ENCODE measurements around the gene PAK2.
"Not testable (repeated sequence)": the region's sequence is repeated elsewhere in the genome, so short reads cannot be mapped to it uniquely, and the experiment has no call there.

The PAK2 gene

DNA sequence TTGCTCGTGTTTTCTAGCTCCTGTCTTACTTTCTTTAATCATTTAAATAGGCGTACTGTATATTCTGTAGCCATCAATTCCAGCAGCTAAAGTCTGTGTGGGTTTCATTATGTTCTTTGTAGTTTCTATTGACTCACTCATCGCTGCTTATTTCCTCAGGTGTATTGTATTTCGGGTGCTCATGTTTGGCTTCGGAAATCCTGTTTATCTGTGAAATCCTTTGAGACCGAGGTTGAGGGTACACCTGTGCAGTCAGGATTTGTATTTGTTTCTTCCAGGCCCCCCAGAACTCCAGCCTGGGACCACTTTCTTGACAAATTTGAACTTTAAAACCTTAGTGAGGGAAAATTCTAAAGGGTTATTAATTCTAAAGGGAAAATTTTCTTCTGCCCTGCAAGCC lies 2.0 kb upstream of the PAK2 start:
- DNase-seq = no peak

DNA sequence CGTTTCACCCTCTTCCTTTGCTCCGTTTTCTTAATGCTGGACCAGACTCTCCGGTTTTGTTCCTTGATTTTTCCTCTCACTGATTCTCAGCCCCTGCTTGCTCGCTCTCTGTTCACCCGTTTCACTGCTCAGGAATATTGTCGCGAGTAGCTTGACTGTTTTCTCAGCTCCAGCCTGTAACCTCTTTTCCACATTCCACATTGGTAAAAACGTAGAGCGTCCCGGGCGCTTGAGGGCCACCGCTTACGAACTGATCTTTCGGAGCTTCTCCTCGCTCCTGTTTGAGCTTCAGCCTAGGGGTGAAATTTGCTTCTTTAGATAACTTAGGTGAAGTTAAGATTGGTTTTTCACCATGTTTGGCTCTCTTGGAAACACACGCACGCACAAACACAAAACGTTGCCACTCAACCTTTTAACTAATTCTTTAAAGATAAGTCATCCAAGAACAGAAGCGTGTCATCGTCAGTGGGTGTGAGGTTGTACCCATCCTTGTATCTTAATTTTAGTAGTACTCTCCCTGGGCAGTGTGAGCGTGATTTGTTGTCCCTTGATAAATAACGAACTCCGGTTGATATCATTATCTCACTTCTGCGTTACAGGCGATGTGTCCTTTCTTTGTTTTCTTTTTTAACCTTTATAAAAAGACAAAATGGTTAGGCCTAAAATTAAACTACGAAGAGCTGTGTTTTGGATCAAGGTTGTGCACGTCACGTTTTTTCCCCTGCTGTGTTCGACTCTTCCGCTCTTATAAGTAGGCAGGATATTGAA lies 1.0 kb downstream of the PAK2 start:
- peak; percentile 41 to 67 for DNase-seq

DNA sequence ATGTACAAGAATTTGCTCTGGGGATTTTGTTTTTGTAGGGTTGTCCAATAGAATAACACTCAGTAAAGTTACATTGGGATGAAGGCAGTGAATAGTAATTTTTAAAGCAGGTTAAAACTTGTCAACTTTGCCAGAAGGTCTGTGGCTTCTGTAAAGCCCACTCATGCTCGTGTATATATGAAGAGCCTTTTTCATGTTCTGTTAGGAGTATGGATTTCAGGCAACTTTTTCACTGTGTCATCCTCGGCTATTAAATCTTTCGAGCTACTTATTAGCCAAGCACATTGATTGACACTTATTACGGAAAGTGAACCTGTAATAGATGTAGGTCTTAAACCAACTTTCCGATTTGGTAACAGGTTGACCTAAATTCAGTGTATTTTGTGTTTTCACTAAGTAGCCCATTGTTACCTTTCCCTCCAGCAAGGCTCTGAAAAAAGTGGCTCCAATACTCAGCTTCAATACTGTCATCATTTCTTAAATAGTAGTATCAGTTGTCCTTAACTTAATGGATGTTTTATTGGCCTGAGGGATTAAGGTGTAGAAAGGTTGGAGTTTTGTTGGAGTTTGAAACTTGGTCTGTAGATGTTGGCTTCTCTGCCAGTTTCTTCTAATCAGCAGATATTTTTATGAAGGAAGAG lies 1.7 kb downstream of the PAK2 start:
- peak in 1 of 2 experiments; percentile 22 for DNase-seq

DNA sequence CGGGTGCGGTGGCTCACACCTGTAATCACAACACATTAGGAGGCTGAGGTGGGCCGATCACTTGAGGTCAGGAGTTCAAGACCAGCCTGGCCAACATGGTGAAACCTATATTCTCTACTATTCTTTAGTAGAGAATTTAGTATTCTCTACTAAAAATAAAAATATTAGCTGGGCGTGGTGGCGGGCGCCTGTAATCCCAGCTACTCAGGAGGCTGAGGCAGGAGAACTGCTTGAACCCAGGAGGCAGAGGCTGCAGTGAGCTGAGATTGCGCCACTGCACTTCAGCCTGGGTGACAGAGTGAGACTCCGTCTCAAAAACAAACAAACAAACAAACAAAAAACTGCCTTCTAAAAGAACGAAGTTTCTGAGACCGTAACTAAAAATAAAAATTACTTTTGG lies 3.9 kb downstream of the PAK2 start:
- DNase-seq = not testable (repeated sequence)

DNA sequence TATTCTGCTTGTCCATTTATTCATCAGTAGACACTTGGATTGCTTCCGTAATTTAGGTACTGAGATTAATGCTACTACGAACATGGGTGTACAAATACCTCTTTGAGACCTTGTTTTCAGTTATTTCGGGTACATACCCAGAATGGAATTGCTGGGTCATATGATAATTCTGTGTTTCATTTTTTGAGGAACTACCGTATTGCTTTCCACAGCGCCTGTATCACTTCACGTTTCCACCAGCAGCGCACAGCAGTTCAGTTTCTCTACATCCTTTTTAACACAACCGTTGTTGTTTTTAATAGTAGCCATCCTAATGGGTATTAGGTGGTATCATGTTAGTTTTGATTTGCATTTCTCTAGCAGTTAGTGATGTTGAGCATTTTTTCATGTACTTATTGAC lies 9.5 kb downstream of the PAK2 start:
- no peak for DNase-seq

DNA sequence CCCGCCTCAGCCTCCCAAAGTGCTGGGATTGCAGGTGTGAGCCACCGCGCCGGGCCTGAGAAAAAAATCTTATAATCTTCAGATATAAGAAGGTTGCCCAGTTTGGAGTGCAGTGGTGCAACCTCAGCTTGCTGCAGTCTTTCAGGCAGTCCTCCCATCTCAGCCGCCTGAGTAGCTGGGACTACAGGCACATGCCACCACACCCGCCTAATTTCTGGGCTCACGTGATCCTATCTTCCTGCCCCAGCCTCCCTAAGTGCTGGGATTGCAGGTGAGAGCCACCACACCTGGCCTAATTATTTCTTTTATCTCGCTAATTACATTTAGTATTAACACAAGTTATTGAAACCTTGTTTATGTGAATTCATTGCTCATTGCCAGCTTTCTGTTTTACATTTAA lies 13.5 kb downstream of the PAK2 start:
- no peak for DNase-seq

DNA sequence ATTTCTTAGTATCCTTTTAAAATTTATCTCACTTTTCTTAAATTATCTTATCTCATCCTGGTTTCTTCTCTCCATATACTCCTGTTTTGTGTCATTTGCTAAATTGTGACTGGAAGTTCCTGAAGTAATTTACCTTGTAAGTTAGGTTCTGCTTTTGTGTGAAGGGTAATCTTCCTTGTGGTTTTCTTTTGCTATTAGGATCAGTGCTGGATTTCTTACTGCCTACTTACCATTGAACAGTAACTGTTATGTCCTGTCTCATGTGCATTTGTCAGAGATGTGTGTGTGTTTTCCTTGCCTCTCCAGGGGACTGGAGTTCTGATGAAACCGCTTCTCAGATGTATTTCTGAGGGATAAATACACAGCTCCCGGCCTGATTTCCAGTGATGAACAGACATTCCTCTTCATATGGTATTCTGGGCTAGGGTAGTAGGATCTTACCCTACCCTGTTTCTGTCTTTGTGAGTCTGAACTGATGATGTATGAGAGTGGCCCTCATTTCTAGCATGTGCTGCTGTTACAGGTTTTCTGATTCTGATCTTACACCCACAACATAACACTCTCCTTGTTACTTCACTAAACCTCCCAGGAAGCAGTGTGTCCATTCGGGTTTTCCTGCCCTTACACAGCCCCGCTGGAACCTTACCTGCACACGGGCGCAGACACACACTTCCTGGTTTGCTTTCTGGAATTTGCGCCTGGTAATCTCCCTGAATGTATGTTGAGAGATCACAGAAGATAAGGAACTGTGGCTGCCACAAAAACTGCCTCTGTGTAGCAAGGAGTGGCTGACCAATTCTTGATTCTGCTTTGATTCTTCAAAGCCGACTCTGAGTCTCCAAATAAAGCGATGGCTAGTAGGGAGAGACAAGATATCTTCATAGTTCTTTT lies 14.7 kb downstream of the PAK2 start:
- no peak for DNase-seq

DNA sequence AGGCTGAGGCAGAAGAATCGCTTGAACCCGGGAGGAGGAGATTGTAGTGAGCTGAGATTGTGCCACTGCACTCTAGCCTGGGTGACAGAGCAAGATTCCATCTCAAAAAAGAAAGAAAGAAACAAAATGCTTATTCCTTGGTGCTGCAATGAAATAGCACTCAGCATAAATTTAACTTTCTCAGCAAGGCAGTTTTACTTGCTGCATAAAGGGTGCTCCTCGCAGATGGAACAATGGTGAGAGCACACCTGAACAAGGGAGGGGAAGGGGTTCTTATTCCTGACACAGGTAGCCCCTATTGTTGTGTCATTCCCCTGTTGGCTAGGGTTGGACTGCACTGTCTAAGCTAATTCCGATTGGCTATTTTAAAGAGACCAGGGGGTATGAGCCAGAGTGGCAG lies 17.1 kb downstream of the PAK2 start:
- DNase-seq = no peak

DNA sequence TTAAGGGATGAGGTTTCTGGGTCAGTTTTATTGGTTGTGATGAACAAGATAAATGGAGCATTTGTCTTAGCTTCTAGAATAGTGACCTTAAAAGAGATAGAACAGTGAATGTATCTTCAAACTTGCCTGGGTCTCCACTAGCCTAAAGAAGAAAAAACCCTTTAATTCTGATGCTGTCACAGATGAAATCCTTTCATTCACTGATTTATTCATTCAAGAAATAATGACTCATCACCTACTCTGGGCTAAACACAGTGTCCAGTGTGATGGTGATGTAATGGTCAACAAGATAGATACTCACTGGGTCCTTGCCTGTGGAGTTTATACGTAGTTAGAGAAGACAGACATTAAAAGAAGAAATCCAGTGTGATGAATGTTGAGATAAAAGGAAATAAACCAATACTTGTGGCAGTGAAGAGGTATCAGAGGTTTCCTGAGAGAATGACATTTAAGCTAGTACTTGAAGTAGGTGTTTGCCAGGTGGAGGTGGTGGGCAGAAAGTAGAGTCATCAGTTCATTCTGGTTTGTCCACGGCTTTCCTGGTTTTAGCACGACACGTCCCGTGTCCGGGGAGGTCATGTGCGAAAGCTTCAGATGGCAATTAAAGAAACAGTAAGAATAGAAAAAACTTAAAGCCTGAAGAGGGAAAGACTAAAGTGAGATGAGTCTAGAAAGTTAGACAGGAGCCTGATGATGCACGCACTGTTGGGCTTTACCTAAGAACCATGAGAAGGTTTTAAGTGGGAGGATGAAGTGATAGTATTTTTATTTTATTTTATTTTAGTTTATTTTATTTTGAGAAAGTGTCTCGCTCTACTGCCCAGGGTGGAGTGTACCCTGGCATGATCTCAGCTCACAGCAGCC lies 18.5 kb downstream of the PAK2 start:
- DNase-seq = no peak

DNA sequence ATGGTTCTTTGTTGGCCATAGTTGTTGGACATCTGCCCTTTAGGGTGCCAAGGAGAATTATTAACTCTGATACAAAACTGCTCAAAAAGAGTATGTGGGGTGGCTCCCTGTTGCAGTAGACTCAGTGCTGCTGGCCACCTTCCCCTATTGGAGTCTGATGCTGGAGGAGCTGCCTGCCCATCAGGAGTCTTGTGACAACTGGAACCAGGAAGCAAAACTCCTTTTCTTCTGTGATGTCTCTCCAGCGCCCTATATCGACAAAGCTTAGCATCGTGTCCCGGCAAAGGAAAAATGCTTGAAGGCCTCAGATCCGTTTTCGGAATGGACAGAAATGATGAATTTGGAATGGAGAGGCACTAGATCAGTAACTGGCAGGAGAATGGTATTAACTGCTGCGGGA lies 23.5 kb downstream of the PAK2 start:
- no peak for DNase-seq

DNA sequence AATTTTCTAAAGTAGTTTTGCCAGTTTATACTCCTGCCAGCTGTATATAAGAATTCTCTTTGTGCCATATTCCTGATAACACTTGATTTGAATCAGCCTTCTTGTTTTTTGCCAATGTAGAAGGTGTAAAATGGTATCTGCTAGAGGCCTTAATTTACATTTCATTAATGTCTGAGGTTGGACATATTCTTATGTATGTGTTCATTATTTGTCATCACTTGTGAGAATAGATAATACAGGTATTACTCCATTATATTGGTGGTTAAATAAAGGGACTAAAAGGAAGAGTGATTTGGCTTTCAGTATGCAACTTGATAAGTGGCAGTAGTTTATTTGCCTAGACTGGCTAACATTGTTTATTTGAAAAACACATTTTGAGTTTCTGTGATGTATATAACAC lies 25.8 kb downstream of the PAK2 start:
- DNase-seq = no peak

DNA sequence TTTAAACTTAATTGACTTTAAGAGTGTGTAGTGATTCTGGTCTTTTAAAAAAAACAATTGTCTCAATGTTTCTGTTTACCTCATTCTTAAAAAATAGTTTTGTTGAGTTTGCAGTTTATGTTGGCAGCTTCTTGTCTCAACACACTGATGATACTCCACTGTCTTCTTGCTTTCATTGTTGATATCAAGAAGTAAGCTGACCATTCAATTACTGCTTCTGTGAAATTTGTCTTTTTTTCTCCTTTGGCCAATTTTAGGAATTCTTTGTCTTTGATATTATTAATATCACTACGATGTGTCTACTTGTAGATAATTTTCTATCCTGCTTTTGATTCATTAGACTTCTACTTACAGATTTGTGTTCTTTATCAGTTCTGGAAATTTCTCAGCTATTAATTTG lies 31.4 kb downstream of the PAK2 start:
- no peak for DNase-seq

DNA sequence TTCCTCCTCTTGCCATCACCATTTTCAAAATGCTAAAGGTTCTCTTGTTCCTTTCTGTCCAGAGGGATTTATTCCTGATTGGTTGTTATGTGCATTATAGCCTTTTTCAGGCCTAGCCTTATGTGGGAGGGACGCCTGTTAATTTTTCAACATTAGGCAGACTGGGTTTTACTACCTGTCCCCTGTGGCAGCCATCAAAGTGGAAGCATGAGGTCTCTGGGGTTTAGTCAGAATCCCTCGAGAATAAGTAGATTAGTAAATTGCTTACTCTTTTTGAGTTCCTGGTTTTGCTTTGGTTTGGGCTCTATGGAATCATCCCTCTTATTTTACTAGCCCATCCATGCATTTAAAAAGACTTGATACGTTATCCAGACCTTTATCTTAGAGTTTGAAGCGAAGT lies 32.4 kb downstream of the PAK2 start:
- DNase-seq = peak in 1 of 2 experiments; percentile 17

DNA sequence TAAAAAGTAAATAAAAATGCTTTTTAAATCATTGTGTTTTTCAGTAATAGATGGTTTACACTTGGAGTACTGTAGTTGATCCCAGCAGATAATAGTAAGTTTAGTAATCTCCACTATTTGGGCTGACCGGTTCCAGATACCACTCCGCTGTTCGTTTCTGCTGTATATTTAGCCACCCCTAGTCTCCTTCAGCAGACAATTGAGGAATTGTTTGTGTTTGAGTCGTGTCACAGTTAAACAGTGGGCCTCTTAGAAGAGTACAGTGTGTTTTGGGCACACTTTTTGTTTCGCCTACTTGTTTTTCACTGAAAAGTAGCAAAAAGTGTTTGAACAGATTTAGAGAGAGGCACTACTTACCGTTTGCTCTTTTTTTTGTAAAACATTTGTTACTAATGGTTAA lies 33.2 kb downstream of the PAK2 start:
- no peak for DNase-seq

DNA sequence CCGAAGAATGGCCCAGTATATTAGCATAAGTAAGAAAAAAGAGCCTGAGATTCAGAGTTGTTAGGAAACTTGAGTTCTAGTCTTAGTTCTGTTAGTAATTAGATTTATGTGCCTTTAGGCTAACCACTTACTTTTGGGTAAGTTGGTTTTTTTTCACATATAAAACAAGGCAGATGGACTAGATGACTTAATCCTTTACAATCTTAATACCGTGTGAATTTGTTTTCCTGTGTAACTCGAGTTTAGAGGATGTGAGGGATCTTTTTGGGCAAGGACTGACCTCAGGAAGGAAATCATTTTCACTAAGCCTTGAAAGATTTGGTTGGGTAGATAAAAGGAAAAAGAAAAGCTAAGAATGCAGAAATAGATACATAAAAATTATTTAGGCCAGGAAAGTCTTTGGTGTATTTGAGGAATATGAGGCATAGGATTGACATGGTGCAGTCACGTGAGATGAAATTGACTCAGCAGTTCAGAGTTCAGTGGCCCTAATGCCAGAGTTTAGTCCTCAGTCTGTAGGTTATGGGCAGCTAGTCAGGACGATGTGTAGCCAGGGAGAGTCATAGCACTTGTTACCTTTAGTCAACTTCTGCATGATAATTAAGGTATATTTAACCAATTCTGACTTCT lies 34.6 kb downstream of the PAK2 start:
- peak; percentile 16 to 55 for DNase-seq

DNA sequence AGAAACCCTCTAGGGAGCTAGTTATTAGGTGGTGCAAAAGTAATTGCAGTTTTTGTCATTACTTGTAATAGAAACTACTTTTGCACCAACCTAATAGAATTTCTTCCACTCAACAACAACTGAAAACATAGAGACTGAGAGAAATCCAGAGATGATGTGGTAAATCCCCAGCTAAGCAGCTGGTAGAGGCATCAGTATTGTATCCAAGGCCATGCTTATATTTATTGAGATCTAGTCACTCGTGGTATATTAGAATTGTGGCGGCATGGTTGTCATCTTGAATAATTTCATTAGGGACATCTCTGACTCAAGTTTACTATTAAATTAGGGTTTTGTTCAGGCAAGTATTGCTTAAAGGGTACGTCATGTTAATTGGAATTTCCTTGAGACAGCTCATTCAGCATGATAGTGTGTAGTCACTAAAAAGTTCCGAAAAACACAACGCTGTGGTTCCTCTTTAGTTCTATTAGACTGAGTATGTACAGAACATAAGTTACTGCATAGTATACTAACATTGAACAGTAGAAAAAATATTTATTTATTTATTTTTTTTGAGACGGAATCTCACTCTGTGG lies 35.3 kb downstream of the PAK2 start:
- no peak for DNase-seq

DNA sequence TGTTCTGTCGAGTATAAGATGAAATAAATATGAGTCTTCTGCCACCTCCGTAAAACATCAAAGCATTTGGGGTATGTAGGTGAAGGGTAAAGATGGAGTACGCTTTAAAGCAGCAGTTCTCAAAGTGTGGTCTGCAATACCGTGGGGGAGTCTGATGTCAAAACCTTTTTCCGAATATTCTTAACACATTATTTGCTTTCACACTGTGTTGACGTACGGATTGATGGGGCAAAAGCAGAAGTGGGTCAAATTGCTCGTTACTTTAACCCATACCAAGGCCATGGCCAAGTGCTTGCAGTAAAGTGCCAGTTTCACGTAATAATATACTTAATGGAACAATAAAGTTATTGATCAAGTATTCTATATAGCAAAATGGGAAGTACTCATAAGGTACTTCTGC lies 36.3 kb downstream of the PAK2 start:
- no peak for DNase-seq

DNA sequence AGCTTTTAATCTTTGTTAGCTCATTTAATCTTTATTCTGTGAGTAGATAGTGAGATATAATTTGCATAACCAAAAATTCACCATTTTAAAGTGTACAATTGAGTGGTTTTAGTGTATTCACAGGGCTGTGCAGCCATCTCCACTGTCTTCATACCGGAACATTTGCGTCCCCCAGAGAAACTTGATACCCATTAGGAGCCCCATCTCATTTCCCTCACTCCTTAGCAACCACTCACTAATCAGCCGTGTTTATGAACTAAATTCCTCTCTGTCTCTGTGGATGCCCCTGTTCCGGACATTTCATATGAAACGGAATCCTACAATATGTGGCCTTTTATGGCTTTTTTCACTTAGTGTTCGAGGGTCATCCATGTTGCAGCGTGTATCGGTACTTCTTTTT lies 38.2 kb downstream of the PAK2 start:
- no peak for DNase-seq

DNA sequence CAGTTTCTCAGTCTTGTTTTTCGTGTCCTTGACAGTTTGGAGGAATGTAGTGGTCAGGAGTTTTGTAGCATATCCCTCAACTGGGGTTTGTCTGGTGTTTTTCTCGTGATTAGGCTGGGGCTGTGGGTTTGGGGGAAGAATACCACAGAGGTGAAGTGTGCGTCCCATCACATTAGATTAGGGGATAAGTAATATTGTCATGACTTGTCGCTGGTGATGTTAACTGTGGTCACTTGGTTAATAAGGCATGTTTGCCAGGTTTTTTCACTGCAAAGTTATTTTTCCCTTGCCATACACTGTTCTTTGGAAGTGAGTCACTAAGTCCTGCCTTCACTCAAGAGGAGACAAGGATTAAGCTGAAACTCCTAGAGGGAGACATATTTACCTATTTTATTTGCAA lies 39.1 kb downstream of the PAK2 start:
- DNase-seq = no peak

DNA sequence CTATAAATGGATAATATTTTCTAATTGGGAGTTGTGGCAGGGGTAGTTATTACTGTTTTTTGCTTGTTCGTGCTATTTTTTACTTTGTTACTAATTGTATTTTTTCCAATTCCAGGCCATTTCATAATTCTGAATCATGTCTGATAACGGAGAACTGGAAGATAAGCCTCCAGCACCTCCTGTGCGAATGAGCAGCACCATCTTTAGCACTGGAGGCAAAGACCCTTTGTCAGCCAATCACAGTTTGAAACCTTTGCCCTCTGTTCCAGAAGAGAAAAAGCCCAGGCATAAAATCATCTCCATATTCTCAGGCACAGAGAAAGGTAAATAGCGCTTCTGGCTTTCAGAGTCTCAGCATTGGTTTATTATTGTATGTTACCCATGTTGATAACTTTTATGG lies 42.9 kb downstream of the PAK2 start:
- DNase-seq = no peak

DNA sequence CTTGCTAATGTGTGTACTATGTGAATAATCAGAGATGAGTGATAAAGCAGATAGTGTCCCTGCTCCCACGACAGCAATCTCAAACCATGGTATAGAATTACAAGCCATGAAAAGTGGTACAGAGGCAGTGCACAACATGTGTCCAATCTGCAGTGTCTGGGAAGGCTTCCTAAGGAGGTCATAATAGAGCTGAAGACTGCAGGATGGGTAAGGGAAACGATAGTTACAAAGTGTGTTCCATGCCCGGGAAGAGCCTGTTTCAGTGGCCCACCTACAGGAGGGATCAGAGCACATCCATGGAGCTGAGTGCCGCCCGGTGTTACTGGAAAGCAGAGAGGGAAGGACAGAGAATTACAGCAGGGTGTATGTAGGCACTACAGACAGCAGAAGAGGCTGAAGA lies 48.9 kb downstream of the PAK2 start:
- peak in 1 of 2 experiments; percentile 24 for DNase-seq

DNA sequence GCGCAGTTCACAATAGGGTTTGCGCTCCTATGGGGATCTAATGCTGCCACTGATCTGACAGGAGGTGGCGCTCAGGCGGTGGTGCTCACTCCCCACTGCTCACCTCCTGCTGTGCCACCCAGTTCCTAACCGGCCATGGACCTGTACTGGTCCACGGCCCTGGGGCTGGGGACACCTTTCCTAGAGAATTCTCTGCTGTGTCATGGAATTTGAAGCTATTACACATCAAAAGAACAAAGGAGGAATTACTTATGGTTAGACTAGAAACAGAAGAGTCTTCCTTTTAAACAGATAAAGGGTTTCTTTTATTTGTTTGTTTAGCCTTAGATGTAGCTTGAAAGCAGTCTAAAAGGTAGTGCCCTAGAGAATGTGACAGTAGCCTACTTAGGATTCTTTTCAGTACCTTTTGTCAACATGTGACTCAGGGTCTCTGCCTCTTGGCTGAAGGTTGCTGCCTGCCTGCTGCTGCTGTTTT lies 50.3 kb downstream of the PAK2 start:
- no peak for DNase-seq
